Measurements from ENCODE around the gene MYL6. TPM values are rescaled to one million over a fixed set of nuclear protein-coding genes. Genes with fewer than 3 reads are reported as not detected.

Gene MYL6
- total and polyA plus RNA-seq, 9 of the 15 experiments (the other 6 are each of a cell fraction or from before 2014, with no cell fraction given), result 557 to 1,664 (median 958) TPM

GRCh38 chr12:56202366-56202765 is 44.2 kb downstream of the MYL6 start (continued):
- TF ChIP-seq ZNF407 (IDR thresholded peaks at IDR 0.05; ENCODE audit: low read depth) (no peak), DPF2 (IDR thresholded peaks at IDR 0.05) (0 out of 2 replicates have a peak, but pooled peaks have one; percentile 18), ZNF274 (IDR thresholded peaks at IDR 0.05; ENCODE audit: borderline replicate concordance, low read depth, low read length) (no peak), ZNF561 (CRISPR knock-in tag; conservative IDR thresholded peaks at IDR 0.05) (no peak), MAFG (tag; conservative IDR thresholded peaks at IDR 0.05) (no peak), TCF7 (IDR thresholded peaks at IDR 0.05; ENCODE audit: borderline replicate concordance) (no peak), HDAC6 (IDR thresholded peaks at IDR 0.05; ENCODE audit: low read depth, low read length) (no peak), KAT8 (IDR thresholded peaks at IDR 0.05; ENCODE audit: low read depth) (0 out of 2 replicates have a peak, but pooled peaks have one; percentile 24), SRF (CRISPR knock-in tag; IDR thresholded peaks at IDR 0.05) (no peak), DIDO1 (tag; IDR thresholded peaks at IDR 0.05; ENCODE audit: low read depth) (no peak), MCM3 (IDR thresholded peaks at IDR 0.05) (no peak), NR2C1 (IDR thresholded peaks at IDR 0.05) (peak; percentile 97), NR2C1 (tag; IDR thresholded peaks at IDR 0.05) (peak; percentile 97), ILK (tag; IDR thresholded peaks at IDR 0.05; ENCODE audit: borderline replicate concordance, low read depth) (no peak), CHAMP1 (IDR thresholded peaks at IDR 0.05) (no peak), NFE2 (IDR thresholded peaks at IDR 0.05; ENCODE audit: low read depth) (no peak), RBM17 (IDR thresholded peaks at IDR 0.05; ENCODE audit: borderline replicate concordance, low read depth, low read length) (no peak), HDAC3 (IDR thresholded peaks at IDR 0.05; ENCODE audit: borderline replicate concordance, partially characterized antibody) (peak; percentile 52), MAZ (CRISPR knock-in tag; conservative IDR thresholded peaks at IDR 0.05 in 1 of 2, IDR thresholded peaks at IDR 0.05 in 1 of 2) (no peak), FOXK2 (conservative IDR thresholded peaks at IDR 0.05 in 1 of 2, IDR thresholded peaks at IDR 0.05 in 1 of 2; ENCODE audit: low read depth in 2 of 2) (peak; percentile 48 to 80; a peak in 3 of 4 replicates), HLTF (IDR thresholded peaks at IDR 0.05) (no peak)

All from K562 (cell line).